H54 (cell line): ENCODE data around the gene FGR.
A peak's percentile ranks its signal among the peaks of the same experiment; 100 is the strongest.
"Not testable (repeated sequence)": the region's sequence is repeated elsewhere in the genome, so short reads cannot be mapped to it uniquely, and the experiment has no call there.

Source experiments
- DNase-seq: peaks from one replicate; pipeline ENCODE4 v3.0.0; 2011; ENCODE audit warnings: low spot score, mixed read lengths; ENCODE audit not compliant: insufficient read length
- FAIRE-seq: peaks from 3 replicates; lab custom pipeline; 2011; peaks lifted over from hg19 to GRCh38; lab: Jason Lieb, UNC
- POLR2A ChIP-seq: IDR thresholded peaks from 2 replicates; pipeline ENCODE4 v1.6.1; 2011; ENCODE audit warnings: low read depth, mild to moderate bottlenecking, low read length

FGR gene

GRCh38 chr1:27634985-27635367 lies at the start of gene FGR:
TSS of gene FGR (minus strand) at chr1:27635185. CDS start at chr1:27623916, 11,269 bp downstream.
- DNase-seq (no peak), FAIRE-seq (no peak)
- no peak for TF ChIP-seq POLR2A

GRCh38 chr1:27684176-27684575 lies 49.2 kb upstream of the FGR start:
- no peak for TF ChIP-seq POLR2A
- DNase-seq = no peak
- no peak for FAIRE-seq

GRCh38 chr1:27682351-27682944 lies 47.5 kb upstream of the FGR start:
- no peak for TF ChIP-seq POLR2A
- DNase-seq (no peak), FAIRE-seq (no peak)

GRCh38 chr1:27681580-27681979 lies 46.6 kb upstream of the FGR start:
- FAIRE-seq, DNase-seq: not testable (repeated sequence)

- DNase-seq, FAIRE-seq: not testable (repeated sequence)
Observed at GRCh38 chr1:27680225-27680791, 45.3 kb upstream of the FGR start.

- no peak for TF ChIP-seq POLR2A
- DNase-seq (no peak), FAIRE-seq (no peak)
Observed at GRCh38 chr1:27678747-27679146, 43.8 kb upstream of the FGR start.

- TF ChIP-seq POLR2A = no peak
- FAIRE-seq (no peak), DNase-seq (no peak)
Observed at GRCh38 chr1:27676410-27676809, 41.4 kb upstream of the FGR start.

- TF ChIP-seq POLR2A = no peak
- FAIRE-seq (no peak), DNase-seq (no peak)
Observed at GRCh38 chr1:27672750-27673112, 37.7 kb upstream of the FGR start.

- TF ChIP-seq POLR2A = peak; percentile 51; the same call in 1 of the 2 replicates
- peak; percentile 69 for FAIRE-seq
- DNase-seq = peak; percentile 85
Observed at GRCh38 chr1:27671964-27672749, 37.2 kb upstream of the FGR start, which contains the start of gene IFI6. TSS of gene IFI6 (minus strand) at chr1:27672192. CDS start at chr1:27669314, 2,878 bp downstream.

GRCh38 chr1:27669876-27670275 lies 34.9 kb upstream of the FGR start:
- no peak for TF ChIP-seq POLR2A
- DNase-seq = no peak
- FAIRE-seq = no peak

- FAIRE-seq = no peak
Observed at GRCh38 chr1:27668808-27669723, 34.1 kb upstream of the FGR start.

GRCh38 chr1:27668121-27668807 lies 33.3 kb upstream of the FGR start:
- TF ChIP-seq POLR2A = no peak
- FAIRE-seq (no peak), DNase-seq (no peak)

More at GRCh38 chr1:27668808-27669723, 34.1 kb upstream of the FGR start:
- DNase-seq = no peak
- TF ChIP-seq POLR2A = no peak

GRCh38 chr1:27666791-27667254 lies 31.8 kb upstream of the FGR start:
- no peak for TF ChIP-seq POLR2A
- FAIRE-seq (no peak), DNase-seq (no peak)
